ENCODE results near the gene HIP1R. TPM values are rescaled to one million over a fixed set of nuclear protein-coding genes. Genes with fewer than 3 reads are reported as not detected.

The HIP1R gene
- total RNA-seq, 6 donors from 2014 or later = 34.2 to 137 (median 46.9) TPM

GRCh38 chr12:122837306-122838265 is 2.3 kb downstream of the HIP1R start:
- Histone ChIP-seq H3K36me3 (no peaks in the 10 kb centered on the region), H3K4me1 (peaks cover 22 to 62% (median 34%) of the 10 kb centered on the region in 4 donors), H3K9me3 (no peaks in the 10 kb centered on the region), H3K27ac (peak overlapping the region; percentile 14 to 91 (median 22)), H3K27me3 (no peaks in the 10 kb centered on the region), H3K4me3 (peak overlapping the region in 2 of 4 donors; percentile 87 to 88)
- DNase-seq (peak in 1 of 2 donors; percentile 47), ATAC-seq (ENCODE audit: low FRiP score in 2 of 2) (no peak)
- 77 to 81% methylated on average over 22 of the region's 22 CpGs for WGBS, 2 donors
- TF ChIP-seq EP300 (IDR thresholded peaks at IDR 0.05) (no peak), POLR2AphosphoS5 (IDR thresholded peaks at IDR 0.05) (no peak), POLR2A (IDR thresholded peaks at IDR 0.05) (no peak), CTCF (IDR thresholded peaks at IDR 0.05) (no peak)

GRCh38 chr12:122838841-122839240 is 3.6 kb downstream of the HIP1R start:
- H3K9me3 ChIP-seq = no peaks in the 10 kb centered on the region
- TF ChIP-seq POLR2AphosphoS5 (IDR thresholded peaks at IDR 0.05) (no peak), POLR2A (IDR thresholded peaks at IDR 0.05) (no peak), EP300 (IDR thresholded peaks at IDR 0.05) (no peak), CTCF (IDR thresholded peaks at IDR 0.05) (no peak)
- peak overlapping the region in 1 of 4 donors; percentile 55 for H3K27ac ChIP-seq
- H3K27me3 ChIP-seq = no peaks in the 10 kb centered on the region
- H3K36me3 ChIP-seq = no peaks in the 10 kb centered on the region
- WGBS, 2 donors = 94 to 96% methylated on average over 5 of the region's 5 CpGs
- no peak overlapping the region for H3K4me3 ChIP-seq
- ATAC-seq (ENCODE audit: low FRiP score in 2 of 2) (no peak), DNase-seq (no peak)
- H3K4me1 ChIP-seq = peaks cover 25 to 72% (median 42%) of the 10 kb centered on the region in 4 donors

GRCh38 chr12:122839907-122840554 is 4.8 kb downstream of the HIP1R start:
- no peaks in the 10 kb centered on the region for H3K9me3 ChIP-seq
- ATAC-seq (ENCODE audit: low FRiP score in 2 of 2) (no peak), DNase-seq (peak in 1 of 2 donors; percentile 67)
- WGBS, 2 donors = 86 to 87% methylated on average over 18 of the region's 18 CpGs
- no peaks in the 10 kb centered on the region for H3K36me3 ChIP-seq
- peaks cover 20 to 62% (median 36%) of the 10 kb centered on the region in 4 donors for H3K4me1 ChIP-seq
- no peak for TF ChIP-seq EP300 (IDR thresholded peaks at IDR 0.05)
- TF ChIP-seq CTCF (IDR thresholded peaks at IDR 0.05) = no peak
- TF ChIP-seq POLR2AphosphoS5 (IDR thresholded peaks at IDR 0.05) = no peak
- TF ChIP-seq POLR2A (IDR thresholded peaks at IDR 0.05) = no peak
- peak overlapping the region in 1 of 4 donors; percentile 73 for H3K27ac ChIP-seq
- H3K27me3 ChIP-seq = no peaks in the 10 kb centered on the region
- H3K4me3 ChIP-seq = no peak overlapping the region

- Histone ChIP-seq H3K4me1 (peaks cover 20 to 61% (median 35%) of the 10 kb centered on the region in 4 donors), H3K4me3 (no peak overlapping the region), H3K9me3 (no peaks in the 10 kb centered on the region), H3K27me3 (no peaks in the 10 kb centered on the region), H3K36me3 (no peaks in the 10 kb centered on the region), H3K27ac (peak overlapping the region in 1 of 4 donors; percentile 73)
- DNase-seq (no peak), ATAC-seq (ENCODE audit: low FRiP score in 2 of 2) (no peak)
- 86 to 92% methylated on average over 11 to 26 of the region's 26 CpGs for WGBS, 2 donors
- TF ChIP-seq POLR2A (IDR thresholded peaks at IDR 0.05) = no peak
- TF ChIP-seq POLR2AphosphoS5 (IDR thresholded peaks at IDR 0.05) = no peak
- TF ChIP-seq CTCF (IDR thresholded peaks at IDR 0.05) = no peak
- TF ChIP-seq EP300 (IDR thresholded peaks at IDR 0.05) = no peak
Observed at GRCh38 chr12:122840580-122841513, 5.6 kb downstream of the HIP1R start.

Measured in upper lobe of left lung (tissue), 6 donors.